Islet precursor cell (in vitro differentiated cells): ENCODE measurements around the gene TXLNB.
"Not testable (repeated sequence)": the region's sequence is repeated elsewhere in the genome, so short reads cannot be mapped to it uniquely, and the experiment has no call there.

Experiments
- DNase-seq: peaks from one replicate; pipeline ENCODE4 v3.0.0-alpha.2; 2018

The TXLNB gene

DNA sequence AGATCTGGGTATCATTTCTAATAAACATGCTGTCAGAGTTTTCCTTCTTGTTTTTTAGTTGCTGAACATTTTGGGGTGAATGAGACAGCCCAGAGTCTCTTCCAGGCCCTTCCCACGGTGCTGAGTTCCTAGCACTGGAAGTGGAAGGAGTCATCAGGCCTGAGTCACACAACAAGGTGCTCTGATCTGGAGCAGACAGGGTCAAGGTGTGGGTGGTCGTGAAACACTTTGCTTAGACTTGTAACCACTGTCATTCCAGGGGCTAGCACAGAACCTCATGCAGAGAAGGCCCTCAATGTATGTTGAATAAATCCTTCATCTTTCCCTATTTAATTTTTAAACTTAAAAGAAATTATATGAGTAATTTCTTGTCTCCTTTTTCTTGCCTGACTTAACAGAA is 60.6 kb downstream of the TXLNB start:
- DNase-seq: no peak

- no peak for DNase-seq
Measured at GRCh38 chr6:139230391-139230840, 61.4 kb downstream of the TXLNB start.

GRCh38 chr6:139228387-139228786 is 63.4 kb downstream of the TXLNB start:
- not testable (repeated sequence) for DNase-seq

DNA sequence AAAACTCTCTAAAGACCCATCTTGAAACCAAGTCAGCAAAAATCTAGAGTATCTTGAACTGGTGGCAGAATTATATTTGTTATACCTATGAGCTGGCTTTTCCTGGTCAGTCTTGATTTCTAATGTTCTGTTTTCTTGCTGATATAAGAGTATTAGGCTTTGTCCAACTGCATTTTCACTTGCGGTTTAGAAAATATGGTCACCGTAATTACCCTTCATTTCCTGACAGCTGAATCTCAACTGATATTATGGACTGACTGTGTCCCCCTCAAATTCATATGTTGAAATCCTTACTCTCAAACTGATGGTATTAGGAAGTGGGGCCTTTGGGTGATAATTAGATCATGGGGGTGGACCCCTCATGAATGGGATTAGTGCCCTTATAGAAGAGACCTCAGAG is 72.1 kb downstream of the TXLNB start:
- DNase-seq: no peak

DNA sequence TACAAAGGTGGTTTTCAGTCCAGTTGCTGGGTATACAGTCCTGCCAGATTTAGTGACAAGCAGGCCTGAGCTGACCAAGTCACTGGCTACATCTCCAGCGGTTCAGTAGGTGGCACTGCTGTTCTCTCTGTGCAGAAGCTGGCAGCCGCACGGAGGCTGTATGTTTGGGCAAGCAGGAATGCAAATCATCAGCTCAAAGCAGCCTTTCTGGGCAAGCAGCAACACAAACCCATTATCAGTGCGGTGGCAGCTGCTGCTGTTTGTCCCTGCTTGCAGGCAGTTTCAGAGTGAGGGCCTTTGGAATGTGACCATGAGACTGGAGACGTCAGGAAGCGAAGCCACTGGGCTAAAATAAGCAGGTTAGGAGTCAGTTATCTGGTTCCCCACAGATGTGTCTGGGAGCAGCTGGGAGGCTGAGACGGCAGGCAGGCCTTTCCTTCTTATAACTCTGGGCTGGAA is 72.5 kb downstream of the TXLNB start:
- peak; percentile 99 for DNase-seq

DNA sequence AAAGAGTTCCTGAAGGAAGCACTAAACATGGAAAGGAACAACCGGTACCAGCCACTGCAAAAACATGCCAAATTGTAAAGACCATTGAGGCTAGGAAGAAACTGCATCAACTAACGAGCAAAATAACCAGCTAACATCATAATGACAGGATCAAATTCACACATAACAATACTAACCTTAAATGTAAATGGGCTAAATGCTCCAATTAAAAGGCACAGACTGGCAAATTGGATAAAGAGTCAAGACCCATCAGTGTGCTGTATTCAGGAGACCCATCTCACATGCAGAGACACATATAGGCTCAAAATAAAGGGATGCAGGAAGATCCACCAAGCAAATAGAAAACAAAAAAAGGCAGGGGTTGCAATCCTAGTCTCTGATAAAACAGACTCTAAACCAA is 79.3 kb downstream of the TXLNB start:
- not testable (repeated sequence) for DNase-seq

GRCh38 chr6:139210766-139211165 is 81.0 kb downstream of the TXLNB start:
- DNase-seq: not testable (repeated sequence)

DNA sequence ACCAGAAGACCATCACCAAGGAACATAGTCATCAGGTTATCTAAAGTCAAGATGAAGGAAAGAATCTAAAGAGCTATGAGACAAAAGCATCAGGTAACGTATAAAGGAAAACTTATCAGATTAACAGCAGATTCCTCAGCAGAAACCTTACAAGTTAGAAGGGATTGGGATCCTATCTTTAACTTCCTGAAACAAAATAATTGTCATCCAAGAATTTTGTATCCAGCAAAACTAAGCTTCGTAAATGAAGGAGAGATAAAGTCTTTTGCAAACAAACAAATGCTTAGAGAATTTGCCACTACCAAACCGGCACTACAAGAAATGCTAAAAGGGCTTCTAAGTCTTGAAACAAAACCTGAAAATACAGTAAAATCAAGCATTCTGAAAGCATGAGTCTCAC is 86.0 kb downstream of the TXLNB start:
- no peak for DNase-seq

DNA sequence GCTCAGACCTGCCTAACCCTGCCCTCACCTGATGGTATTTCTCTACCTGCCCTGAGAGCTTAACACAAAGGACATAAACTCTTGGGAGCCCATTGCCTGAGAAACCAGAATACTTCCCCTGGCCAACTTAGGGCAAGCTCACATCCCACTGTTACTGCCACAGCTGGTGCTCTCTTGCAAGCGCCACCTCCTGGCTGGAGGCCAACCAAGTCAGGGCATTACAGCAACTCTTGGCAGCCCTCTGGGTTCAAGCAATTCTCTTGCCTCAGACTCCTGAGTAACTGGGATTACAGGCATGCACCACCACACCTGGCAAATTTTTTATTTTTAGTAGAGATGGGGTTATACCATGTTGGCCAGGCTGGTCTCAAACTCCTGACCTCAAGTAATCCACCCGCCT is 86.8 kb downstream of the TXLNB start:
- no peak for DNase-seq

DNA sequence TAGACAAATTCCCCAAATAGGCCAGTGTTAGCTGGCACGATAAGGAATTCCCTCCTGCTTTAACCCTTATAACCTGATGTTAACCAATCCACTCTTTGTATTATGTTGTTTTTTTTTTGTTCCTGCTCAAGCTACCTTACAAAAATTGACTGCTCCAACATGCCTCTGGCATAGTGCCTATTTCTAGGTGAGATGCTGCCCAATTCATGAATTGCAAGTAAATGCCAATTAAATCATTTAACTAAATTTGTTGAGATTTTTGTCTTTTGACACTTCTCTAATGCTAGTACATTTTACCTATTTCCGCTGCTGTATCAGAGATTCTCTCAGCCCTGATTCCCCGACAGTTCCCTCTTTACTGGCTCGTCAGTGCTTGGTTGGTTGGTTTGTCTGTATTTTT is 90.4 kb downstream of the TXLNB start:
- DNase-seq: no peak

- no peak for DNase-seq
Measured at GRCh38 chr6:139198529-139199288, 93.1 kb downstream of the TXLNB start.

- no peak for DNase-seq
Measured at GRCh38 chr6:139194740-139195139, 97.1 kb downstream of the TXLNB start.
